Dermis blood vessel endothelial cell (primary cell): ENCODE data around the gene GFAP. TPM values are rescaled to one million over a fixed set of nuclear protein-coding genes. Genes with fewer than 3 reads are reported as not detected.
"Not testable (repeated sequence)": the region's sequence is repeated elsewhere in the genome, so short reads cannot be mapped to it uniquely, and the experiment has no call there.

Experiments
- DNase-seq: peaks from one replicate; pipeline ENCODE4 v3.0.0; 2010
- total RNA-seq: library from RNA; depleted of rRNA; stranded (reverse); fragments of >200 nt; gene quantifications from 2 replicates; pipeline ENCODE4 v1.2.3, GENCODE V29; 2014

GFAP gene
- 0.51 TPM in 1 of 2 replicates, not detected in the other for total RNA-seq

DNA sequence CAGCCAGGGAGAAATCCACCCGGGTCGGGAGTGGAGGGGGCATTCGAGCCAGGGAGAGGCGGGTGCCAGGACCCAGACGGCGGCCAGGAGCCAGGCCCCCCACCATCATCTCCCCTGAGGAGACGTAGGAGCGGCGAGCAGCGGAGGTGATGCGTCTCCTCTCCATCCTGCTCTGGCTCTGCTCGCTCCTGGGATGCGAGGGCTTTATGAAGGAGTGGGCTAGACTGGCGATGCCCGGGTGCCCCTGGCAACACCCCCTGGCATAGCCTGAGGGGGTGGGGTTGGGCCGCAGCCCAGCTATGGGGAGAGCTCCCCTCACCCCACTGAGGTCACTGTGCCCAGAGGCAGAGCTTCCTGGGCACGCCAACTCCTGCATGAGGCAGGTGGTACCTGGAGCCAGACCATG lies at the start of gene GFAP:
TSS of gene GFAP (minus strand) at position 180 of the 406 bp plus-strand sequence. CDS start at position 166, 14 bp downstream.
- DNase-seq: no peak

DNA sequence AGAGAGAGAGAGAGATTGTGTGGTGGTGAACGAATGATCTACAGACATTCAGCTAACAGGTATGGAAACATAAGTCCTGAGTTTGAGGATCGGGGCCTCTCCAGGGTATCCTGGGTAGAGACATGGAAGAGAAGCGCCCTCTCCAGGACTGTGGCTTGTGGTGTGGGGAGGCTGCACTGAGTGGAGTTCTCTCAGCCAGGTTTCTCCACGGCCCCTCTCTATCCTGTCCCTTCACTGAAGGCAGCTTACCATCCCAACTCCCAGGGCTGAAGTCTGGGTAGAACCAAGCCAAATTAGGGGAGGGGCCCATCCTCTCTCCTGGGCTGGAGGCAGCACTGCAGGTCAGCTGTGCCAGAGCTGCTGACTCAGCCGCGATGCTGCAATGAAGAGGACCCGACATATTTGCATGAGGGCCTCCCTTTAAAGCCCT lies 46.6 kb upstream of the GFAP start:
- DNase-seq: peak; percentile 27

DNA sequence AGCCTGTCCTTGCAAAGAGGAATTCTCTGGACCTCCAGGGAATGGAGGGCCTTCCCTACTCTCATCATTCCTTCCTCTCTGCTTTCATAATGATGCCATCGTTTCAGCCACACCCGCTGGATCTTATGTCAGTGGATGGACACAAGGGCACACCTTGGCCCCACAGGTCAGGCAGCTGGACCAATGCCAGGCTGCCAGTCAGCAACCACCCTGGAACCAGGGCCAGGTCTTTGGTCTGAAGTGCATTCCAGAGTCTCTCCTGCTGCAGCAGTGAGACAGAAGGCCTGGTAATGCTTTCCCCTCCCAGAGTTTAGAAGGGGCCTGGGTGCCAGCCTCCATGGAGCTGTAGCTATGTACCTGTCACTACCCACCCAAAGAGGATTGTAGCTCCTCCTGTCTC lies 45.4 kb upstream of the GFAP start:
- DNase-seq: no peak

DNA sequence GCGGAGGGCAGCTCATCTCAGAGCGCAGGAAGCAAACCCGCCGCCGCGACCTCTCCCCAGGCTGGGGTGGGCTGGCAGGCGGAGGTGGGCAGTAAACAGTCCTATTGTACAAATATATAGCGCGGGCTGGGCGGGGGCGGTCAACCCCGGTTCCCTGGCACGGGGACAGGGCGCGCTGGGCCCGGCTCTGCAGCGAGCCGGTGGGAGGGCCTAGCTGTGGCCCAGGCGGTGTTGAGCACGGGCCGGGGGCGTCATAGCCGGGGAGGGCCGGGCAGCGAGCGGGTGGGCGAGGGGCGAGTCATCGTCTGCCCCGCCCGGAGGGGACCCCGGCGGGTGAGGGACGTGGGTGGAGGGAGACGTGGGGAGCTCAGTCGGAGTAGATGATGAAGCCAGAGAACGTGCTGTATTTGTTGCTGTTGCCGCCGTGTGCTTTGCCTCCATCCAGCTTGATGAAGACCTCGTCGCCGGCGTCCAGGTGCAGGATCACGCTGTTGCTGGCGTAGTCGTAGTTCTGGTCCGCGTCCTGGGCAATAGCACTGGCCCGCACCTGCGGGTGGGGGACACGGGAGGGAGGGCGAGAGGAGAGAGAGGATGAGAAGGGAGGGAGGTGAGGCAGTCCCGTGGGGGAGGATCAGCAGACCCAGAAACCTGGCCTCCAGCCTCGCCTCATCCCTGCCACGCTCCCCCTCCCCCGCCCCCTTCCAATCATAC lies 44.7 kb upstream of the GFAP start:
- DNase-seq: no peak

DNA sequence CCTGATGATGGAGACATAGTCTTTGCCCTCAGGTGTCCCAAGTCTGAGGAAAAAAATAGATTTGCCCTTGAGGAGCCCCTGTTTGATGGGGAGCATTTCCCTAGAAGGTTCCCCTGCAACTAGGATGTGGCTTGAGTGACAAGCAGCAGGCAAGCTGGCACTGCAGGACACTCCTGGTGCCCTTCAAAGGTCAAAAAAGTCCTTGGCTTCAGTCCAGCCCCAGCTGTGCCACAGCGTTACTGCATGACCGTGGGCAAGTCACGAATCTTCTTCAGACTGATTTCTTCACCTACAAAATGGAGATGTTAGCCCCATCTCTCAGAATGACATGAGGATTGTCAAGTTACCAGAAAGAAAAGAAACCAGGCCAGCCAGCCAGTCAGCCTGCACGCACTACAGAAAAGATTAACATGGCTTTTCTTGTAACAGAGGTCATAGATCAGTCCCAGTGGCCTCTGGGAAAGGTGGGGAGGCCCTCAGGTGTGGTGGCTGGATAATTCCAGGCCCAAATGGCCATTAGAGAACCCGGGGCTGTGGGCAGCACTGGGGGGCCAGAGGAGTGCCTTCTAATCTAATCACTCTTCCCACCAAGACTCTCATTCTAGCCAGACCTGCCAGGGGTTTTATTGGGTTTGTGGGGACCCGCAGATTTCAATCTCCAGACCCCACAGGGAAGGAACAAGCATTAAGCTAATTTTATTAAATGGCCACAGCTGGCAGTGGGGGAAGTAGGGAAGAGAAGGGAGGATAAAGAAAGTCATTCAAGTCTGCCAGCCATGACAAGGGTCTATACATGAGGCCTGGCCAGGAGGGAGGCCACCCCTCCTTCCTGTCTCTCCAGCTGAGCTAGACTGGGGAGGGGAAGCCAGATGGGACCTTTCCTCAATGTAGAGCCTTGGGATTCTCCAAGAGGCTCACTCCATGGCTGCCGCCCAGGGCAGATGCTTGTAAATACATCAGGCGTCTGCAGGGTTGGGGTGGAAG lies 42.0 kb upstream of the GFAP start:
- DNase-seq: no peak

DNA sequence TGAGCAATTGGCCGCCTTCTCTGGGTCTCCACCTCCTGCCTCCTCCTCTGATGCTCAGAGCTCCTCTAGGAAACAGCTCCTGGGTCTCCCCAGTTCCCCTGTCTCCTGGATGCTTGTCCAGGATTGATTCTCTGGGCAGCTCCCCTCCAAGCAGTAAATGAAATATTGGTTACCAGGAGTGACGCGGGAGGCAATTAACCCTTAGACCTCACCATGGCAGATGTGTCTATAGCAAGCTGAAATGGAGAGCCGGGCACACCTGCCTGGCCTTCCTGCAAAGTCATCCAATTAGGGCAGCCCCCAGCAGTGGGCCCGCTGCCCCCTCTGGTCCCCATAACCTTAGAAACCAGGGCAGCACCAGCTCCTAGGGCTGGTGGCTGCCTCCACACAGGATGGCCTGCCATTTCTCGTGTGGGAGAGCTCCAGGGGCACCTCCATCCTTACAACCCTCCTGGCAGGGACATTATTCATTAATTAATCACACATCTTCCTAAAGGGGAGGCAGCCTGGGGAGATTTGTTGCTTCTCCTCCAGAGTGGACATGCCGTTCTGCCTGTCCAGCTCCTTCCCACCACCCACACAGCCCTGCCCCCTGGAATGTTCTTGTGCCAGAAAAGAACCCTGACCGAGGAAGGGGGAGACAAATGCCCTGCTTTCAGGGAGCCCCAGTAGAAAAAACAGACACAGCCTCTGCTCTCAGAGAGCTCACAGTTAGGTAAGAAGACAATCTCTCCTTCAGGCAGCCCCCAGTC lies 40.5 kb upstream of the GFAP start:
- no peak for DNase-seq

DNA sequence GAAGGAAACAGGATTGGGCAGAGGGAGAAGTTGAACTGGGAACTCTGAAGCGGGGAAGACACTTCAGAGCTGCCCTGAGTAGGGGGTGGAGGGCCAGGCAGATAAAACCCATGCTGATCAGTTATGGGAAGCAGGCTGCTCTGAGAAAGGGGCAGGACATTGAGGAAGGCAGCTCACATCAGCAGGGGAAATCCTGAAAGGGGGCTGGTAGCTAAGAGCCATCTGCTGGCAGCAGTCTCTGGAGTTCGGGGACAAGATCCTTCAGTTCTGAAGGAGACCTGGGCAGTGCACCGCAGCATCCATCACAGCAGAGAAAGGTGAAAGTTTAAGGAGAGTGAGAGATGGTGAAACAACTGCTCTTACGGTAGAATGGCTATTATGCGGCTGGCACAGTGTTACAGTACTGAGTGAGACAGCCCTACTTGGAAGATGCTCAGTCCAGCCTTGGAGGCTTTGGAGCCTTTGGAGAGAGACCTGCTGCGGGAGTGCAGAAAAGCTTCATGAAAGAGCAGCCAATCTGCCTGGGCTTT lies 37.7 kb upstream of the GFAP start:
- no peak for DNase-seq

DNA sequence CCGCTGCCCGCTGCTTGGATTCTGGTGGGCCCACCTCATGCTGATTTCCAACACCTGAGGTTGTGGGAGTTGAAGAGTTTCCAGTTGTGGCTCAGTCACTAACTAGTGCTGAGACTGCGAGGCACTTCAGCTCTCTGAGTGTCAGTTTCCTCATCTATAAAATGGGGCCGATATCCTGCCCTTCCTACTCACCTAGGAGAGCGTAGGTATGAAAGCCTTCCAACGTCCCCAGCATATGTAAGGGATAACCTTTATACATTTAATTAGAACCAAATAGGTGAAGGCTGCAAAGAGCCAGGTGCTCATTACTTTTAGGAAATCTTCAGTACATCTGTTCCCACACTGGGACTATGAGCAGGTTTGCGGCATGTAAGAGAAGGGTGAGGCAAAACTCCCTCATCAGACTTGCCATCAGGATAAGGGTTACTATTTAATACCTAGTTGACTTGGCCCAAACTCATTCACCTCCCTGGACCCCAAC lies 33.1 kb upstream of the GFAP start:
- DNase-seq: no peak

DNA sequence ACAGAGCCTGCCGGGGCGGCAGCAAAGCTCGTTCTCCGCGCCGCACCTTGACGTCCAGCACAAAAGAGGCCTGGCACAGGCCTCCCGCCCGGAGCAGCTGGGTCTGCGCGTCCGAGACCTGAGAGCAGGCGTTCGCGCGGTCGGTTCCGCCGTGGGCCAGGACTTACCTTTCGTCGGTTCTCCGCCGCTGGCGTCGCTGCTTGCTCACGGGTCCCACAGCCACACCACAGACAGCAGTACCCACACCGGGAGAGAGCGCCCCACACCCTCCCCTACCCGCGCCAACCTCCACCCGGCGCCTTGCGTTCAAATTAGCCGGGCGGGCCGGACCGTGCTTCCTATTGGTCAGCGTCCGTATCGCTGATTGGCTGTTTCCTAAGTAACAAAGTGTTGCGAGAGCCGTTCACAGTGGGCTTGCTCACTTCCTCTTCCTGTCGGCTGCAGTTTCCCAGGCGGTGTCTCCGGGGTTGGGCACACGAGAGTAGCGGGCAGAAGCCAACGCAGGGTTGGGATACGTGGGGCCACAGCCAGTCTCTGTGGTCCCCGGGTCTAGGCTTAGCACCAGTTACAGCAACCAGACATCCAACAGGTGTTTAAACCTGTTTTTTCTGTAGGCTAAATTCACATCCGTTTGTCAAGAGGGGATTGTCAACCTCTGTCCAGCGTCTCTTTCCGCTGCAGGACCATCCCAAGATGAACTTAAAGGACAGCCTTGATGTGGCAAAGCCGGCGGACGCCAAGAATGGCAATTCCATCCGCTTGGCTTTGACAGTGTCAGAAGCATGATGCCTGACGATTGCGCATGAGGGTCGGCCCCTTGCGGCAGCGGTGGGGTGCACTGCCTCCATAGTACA lies 32.4 kb upstream of the GFAP start, which contains the start of gene KIF18B:
TSS of gene KIF18B (minus strand) at position 313 of the 854 bp plus-strand sequence. CDS start 11,429 bp downstream, outside the sequence.
- peak; percentile 98 for DNase-seq

DNA sequence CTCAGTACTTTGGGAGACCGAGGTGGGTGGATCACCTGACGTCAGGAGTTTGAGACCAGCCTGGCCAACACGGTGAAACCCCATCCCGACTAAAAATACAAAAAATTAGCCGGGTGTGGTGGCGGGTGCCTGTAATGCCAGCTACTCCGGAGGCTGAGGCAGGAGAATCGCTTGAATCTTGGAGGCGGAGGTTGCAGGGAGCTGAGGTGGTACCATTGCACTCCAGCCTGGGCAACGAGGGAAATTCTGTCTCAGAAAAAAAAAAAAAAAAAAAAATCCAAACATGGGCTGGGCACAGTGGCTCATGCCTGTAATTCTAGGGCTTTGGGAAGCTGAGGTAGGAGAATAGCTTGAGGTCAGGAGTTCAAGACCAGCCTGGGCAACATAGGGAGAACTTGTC lies 30.4 kb upstream of the GFAP start:
- not testable (repeated sequence) for DNase-seq

DNA sequence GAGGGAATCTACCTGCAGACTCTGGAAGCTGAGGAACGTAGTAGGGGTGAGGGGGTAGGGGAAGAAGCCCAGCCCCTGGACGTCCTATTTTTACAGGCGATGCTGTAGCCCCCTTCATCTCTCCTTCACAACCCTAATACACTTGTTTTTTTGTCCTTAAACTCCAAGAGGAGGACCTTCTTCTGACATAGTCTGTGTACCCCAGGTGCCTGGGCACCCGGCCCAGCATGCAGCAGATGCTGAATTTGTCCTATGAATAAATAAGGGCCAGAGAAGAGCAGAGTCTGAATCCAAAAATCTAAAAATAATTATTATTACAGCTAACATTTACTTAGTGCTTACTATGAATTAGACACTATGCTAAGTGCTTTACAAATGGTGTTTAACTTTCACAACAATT lies 27.2 kb upstream of the GFAP start:
- no peak for DNase-seq

DNA sequence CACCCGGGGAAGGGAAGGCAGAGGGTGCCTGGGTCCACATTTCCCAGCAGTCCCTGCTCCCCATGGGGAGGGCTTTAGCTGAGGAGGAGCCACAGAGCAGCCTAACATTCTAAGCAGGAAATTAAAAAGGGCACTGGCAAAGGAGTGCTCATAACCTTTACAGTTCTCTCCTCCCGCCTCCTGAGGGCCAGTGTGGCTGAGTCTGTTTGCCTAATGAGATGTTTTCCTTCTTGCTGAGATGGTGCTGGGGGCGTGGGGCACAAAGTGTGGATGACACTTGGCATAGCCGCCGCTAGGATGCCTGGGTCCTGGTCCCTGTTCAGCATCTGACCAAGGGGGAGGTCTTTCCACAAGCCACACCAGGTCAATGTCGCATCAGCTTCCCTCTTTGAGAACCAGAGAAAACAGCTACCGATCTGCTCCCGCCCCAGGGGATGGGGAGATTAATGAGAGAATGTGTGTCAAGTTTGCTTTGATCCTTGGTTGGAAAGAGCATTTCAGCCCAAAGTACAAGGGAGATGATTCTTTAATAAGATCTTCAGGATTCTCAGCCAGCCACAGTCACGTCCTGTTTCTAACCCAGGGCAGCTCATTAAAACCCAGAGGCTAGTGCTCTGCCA lies 26.5 kb upstream of the GFAP start:
- DNase-seq: no peak

DNA sequence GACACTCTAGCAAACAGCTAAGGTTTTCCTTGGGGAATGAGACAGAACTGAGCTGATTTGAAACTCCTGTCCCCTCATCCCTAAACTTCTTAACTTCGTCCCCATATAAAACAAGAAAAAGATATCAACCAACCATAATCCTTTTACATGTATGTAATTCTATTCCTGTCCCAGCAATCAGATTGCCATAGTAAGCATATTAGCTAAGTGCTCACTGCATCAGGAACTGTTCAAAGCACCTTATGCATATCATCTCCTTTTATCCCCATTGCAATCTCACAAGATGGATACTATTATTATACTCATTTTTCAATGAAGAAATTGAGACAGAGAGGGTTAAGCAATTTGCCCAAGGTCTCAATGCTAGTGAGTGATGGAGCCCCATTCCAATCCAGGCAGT lies 25.5 kb upstream of the GFAP start:
- DNase-seq: no peak

DNA sequence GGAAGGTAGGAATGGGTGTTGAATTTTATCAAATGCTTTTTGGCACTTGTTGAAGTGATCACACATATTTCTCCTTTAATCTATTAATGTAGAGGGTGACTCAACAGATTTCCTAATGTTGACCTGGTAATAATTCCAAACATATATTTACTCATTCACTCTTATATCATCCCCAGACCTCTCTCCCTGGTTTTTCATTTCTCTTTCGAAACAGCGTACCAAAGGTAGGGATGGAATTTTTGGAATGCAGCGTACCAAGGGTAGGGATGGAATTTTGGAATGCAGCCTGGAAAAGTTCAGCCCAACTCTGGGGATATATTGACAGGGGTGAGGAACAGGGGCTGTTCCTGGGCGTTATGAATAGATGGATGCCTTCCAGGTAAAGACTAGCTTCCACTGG lies 25.0 kb upstream of the GFAP start:
- no peak for DNase-seq

DNA sequence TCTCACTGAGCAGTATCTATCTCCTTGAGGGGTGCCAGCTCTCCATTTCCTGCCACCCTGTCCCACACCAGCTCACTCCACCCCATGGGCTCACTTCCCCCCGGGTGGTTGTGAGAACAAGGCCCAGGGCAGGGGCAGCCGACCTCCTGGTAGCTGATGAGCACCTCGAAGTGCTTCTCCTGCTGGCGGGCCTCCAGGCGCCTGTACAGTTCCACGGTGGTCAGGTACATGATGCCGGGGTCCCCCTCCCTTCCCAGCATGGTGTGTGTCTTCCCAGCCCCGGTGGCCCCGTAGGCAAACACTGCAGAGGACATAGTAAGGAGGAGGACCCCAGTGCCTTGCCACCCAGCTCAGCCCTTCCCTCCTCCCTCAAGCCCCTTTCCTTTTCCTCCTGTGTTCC lies 19.8 kb upstream of the GFAP start:
- DNase-seq: no peak

DNA sequence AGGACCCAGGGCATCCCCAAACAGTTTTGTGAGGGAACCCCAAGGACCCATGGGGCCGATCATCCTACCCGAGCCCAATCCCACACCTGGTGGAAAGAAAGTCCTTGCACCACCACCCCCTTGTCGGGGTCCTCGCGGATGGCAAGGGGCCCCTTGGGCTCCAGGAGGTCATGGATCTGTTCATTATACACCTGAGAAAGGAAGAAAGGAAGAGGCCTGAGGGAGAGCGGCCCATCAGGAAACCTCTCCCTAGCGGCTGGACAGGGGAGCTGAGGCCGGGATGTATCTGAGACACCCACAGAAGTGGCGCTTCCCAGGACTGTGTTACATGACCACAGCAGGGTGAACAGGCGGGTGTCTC lies 19.4 kb upstream of the GFAP start:
- no peak for DNase-seq

DNA sequence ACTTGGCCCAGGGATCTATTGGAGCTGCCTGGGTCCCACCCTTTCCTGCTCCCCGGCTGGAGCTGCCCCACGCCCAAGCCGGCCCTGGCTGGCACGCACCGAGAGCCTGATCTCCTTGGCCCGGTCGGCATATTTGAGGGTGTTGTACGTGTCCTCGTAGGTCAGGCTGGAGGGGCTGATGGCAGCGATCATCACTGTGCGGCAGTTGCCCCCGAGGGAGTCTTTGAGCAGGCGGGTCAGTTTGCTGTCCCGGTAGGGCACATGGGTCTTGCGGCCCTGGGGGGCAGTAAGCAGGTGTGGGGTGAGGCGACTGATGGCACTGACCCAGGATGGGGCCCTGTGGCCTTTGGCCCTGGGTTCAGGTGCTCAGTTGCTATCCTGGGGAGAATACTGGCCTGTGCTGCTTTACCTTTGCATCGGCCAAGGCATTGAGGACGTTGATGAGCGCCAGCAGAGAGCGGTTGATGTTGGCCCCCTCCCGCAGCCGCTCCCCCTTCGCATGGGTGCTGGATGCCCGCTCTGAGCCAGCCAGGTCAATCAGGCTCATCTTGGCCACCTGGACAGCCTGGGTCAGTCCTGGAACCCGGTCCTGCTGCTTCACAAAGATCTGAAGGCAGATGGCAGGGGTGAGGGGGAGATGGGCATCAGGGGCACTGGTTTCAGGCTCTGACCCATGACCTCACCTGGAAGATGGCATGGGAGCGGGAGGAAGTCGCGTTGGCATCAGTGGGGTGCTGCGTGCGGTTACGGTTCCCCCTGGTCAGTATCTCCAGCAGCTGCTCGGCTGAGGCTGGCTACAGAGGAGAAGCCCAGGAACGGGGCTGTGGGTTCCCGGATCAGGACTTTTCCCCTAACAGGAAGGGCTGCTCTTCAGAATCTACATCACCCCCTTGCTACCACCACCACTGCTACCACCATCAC lies 18.8 kb upstream of the GFAP start:
- DNase-seq: no peak

DNA sequence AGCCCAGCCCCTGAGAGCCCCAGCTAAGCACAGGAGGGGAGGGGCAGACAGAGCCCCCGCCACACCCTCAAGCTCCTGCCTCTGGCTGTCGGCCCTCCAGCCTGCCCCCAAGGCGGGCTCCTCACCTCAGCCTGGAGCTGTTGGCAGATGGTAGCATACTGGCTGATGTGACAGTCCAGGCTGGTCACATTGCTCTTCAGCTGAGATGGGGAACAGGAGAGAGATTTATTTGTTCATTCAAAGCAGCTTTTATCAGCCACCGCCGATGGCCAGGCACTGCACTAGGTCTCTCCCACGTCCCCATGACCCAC lies 17.4 kb upstream of the GFAP start:
- DNase-seq: no peak

DNA sequence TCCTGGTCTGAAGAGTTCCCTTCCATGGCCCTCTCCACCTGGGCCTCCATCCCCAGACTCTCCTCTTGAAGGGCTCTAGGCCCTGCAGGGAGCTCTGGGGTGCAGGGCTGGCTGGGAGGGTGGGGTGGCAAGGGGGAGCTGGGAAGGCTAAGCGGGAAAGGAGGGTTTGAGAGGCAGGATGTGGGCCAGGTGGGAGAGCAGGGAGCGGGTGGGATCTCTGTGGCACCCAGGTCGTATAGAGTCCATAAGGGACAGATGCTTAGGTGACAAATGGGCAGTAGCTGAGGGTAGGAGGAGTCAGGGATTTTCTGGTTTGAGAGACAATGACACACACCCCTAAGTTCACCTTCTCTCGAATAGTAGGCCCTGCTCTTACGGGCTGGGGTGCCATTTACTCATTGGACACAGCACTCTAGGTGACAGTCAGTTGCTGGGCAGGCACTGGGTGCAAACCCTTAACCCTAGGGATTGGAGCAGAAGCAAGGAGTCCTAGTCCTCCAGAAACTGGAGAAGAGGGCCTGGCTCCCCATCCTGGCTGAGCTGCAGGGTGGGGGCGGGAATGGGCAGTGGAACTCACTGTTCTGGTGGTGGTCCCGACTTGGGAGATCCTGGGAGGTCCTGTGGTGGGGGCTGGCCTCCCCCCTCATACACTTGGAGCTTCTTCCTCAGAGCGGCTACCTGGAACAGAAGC lies 16.9 kb upstream of the GFAP start:
- DNase-seq: no peak

DNA sequence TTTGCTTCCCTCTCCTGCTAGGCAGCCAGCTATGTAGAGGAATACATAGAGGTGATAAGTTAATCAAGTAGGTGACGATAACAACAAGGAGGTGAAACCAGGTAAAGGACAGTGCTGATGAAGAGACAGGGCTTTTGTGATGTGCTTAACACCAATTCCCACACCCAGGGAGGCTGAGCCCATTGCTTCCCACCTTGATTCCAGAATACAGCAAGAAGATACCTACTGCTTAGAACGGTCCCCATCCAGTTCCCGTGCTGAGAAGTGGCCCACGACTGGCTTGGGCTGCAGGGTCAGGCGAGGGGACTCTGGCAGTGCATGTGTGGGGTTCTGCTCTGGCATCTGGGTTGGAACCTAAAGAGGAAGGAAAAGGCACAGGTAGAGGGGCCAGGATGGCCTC lies 16.1 kb upstream of the GFAP start:
- no peak for DNase-seq
